Ovary (tissue), 3 donors: Measurements from ENCODE around the gene SLC41A3.

ENCODE experiments used
- EP300 ChIP-seq: sonication (generic); formaldehyde crosslinking; IDR thresholded peaks from one replicate; pipeline ENCODE4 v1.6.1; 2017; ENCODE audit warnings: antibody characterized with exemption
- POLR2A ChIP-seq: fragments of 450-650 bp; IDR thresholded peaks from one replicate; pipeline ENCODE4 v1.6.1; 2017; ENCODE audit warnings: antibody characterized with exemption, mild to moderate bottlenecking, moderate library complexity
- TF ChIP-seq, protein P1 (sequence below), 3 donors: fragments of 450-650 bp in 2 of 3; fragments of 200-600 bp in 1 of 3; IDR thresholded peaks; one replicate each; pipeline versions ENCODE4 v1.5.1 to v1.8.0; 2016 to 2022; ENCODE audit warnings: antibody characterized with exemption in 3 of 3, mild to moderate bottlenecking in 1 of 3
- donor health status: DM: no; HTN: no; CAD: no.

DNA sequence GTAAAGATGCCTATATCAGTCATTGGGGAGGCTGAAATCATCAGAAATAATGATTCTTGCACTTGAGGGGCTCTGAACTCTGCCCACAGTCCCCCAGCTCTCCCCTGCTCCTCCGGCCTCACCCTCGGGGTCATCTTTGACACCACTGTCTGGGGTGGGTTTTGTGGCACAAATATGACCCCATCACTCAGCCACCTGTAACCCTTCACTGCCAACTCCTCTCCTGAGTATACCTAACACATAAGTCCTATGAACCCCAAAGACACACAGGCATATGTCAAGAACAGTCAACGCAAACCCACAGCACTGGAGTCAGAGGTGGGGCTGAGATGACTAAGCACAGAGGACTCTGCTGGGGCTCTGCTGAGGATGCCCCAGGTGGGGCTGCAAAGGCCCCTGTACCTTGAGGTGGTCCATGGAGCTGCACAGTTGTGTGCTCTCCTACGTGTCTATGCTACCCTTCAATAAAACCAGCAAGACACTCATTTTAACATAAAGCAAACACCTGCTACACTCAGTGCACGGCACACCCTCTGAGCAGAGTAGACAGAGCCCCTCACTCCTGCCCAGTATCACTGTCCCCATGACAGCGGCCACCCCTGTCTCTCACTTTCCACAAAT lies 29.9 kb downstream of the SLC41A3 start:
- TF ChIP-seq, protein P1, sequence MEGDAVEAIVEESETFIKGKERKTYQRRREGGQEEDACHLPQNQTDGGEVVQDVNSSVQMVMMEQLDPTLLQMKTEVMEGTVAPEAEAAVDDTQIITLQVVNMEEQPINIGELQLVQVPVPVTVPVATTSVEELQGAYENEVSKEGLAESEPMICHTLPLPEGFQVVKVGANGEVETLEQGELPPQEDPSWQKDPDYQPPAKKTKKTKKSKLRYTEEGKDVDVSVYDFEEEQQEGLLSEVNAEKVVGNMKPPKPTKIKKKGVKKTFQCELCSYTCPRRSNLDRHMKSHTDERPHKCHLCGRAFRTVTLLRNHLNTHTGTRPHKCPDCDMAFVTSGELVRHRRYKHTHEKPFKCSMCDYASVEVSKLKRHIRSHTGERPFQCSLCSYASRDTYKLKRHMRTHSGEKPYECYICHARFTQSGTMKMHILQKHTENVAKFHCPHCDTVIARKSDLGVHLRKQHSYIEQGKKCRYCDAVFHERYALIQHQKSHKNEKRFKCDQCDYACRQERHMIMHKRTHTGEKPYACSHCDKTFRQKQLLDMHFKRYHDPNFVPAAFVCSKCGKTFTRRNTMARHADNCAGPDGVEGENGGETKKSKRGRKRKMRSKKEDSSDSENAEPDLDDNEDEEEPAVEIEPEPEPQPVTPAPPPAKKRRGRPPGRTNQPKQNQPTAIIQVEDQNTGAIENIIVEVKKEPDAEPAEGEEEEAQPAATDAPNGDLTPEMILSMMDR (IDR thresholded peaks at IDR 0.05): no peak
- no peak for TF ChIP-seq EP300
- no peak for TF ChIP-seq POLR2A
